Keratinocyte (primary cell): ENCODE data around the gene DDAH1. TPM values are rescaled to one million over a fixed set of nuclear protein-coding genes. Genes with fewer than 3 reads are reported as not detected.

Experiments
- DNase-seq: peaks from one replicate; pipeline ENCODE4 v3.0.0-alpha.2; 2011; ENCODE audit warnings: low read depth, missing footprints, low spot score
- FAIRE-seq: peaks from 2 replicates; lab custom pipeline; 2011; peaks lifted over from hg19 to GRCh38; lab: Jason Lieb, UNC
- H2AFZ ChIP-seq: 2 replicates; pipeline ENCODE4 v1.6.0; 2012; ENCODE audit warnings: low read length, control low read depth, inconsistent platforms; ENCODE audit not compliant: control insufficient read depth
- H3K27ac ChIP-seq: 2 replicates; pipeline ENCODE4 v1.5.1; 2011; ENCODE audit warnings: low read length; ENCODE audit not compliant: control insufficient read depth, insufficient read depth
- H3K27me3 ChIP-seq: 3 replicates; pipeline ENCODE4 v1.6.0; 2011; ENCODE audit warnings: low read length; ENCODE audit not compliant: control insufficient read depth, insufficient read depth; ENCODE audit errors: extremely low read depth
- H3K36me3 ChIP-seq, 2 experiments: 2 replicates in 1 of 2; 3 replicates in 1 of 2; pipeline ENCODE4 v1.5.1; 2011; ENCODE audit warnings: low read length in 2 of 2, mild to moderate bottlenecking in 1 of 2; ENCODE audit not compliant: control insufficient read depth in 2 of 2, insufficient read depth in 2 of 2; ENCODE audit errors: extremely low read depth in 1 of 2
- H3K4me1 ChIP-seq: 3 replicates; pipeline ENCODE4 v1.5.1; 2011; ENCODE audit warnings: low read length; ENCODE audit not compliant: control insufficient read depth, insufficient read depth; ENCODE audit errors: extremely low read depth
- H3K4me2 ChIP-seq: 3 replicates; pipeline ENCODE4 v1.6.0; 2011; ENCODE audit warnings: low read depth, low read length; ENCODE audit not compliant: control insufficient read depth, insufficient read depth; ENCODE audit errors: extremely low read depth
- H3K4me3 ChIP-seq, 3 experiments: fragments of 200-600 bp in 1 of 3; sonication (generic) in 1 of 3; 2 replicates in 2 of 3; 3 replicates in 1 of 3; pipeline ENCODE4 v1.5.1; 2011 to 2016; ENCODE audit warnings: low read length in 3 of 3, mild to moderate bottlenecking in 3 of 3, control low read depth in 2 of 3, inconsistent platforms in 1 of 3, low read depth in 1 of 3, mixed read lengths in 1 of 3, mixed run types in 1 of 3, moderate library complexity in 1 of 3; ENCODE audit not compliant: control insufficient read depth in 2 of 3, insufficient read depth in 2 of 3; ENCODE audit errors: extremely low read depth in 1 of 3
- H3K79me2 ChIP-seq: 2 replicates; pipeline ENCODE4 v1.6.0; 2012; ENCODE audit warnings: low read length; ENCODE audit not compliant: control insufficient read depth, insufficient read depth
- H3K9ac ChIP-seq: 3 replicates; pipeline ENCODE4 v1.6.0; 2011; ENCODE audit warnings: low read length; ENCODE audit not compliant: control insufficient read depth, insufficient read depth; ENCODE audit errors: extremely low read depth
- H3K9me1 ChIP-seq: 3 replicates; pipeline ENCODE4 v1.6.0; 2011; ENCODE audit warnings: low read length; ENCODE audit not compliant: control insufficient read depth, insufficient read depth; ENCODE audit errors: extremely low read depth
- H3K9me3 ChIP-seq: 2 replicates; pipeline ENCODE4 v1.5.1; 2012; ENCODE audit warnings: low read depth, low read length; ENCODE audit not compliant: control insufficient read depth
- H4K20me1 ChIP-seq: 3 replicates; pipeline ENCODE4 v1.6.0; 2011; ENCODE audit warnings: low read length; ENCODE audit not compliant: control insufficient read depth, insufficient read depth; ENCODE audit errors: extremely low read depth
- EZH2 ChIP-seq: IDR thresholded peaks from one replicate; pipeline ENCODE4 v1.6.1; 2012; ENCODE audit warnings: inconsistent platforms, mild to moderate bottlenecking, low read length, moderate library complexity
- dilution Hi-C: fragments of 300-500 bp; cut with MboI; formaldehyde crosslinking; loops from one replicate; pipeline ENCODE4 v1.7.0; 2020; ENCODE audit warnings: low sequenced_read_pairs; ENCODE audit not compliant: extremely low pct_ligation_motif_present
- polyA plus RNA-seq, 5 experiments: library from polyadenylated mRNA; depleted of rRNA in 3 of 5; stranded (reverse) in 3 of 5; stranded (forward) in 1 of 5; unstranded in 1 of 5; fragments of >200 nt; gene quantifications; 1 replicate in 1 of 5; 2 replicates in 3 of 5; 3 replicates in 1 of 5; pipeline versions ENCODE4 v1.2.1 to v1.2.3, GENCODE V29; 2011 to 2012; ENCODE audit warnings: missing spikeins in 2 of 5, low read depth in 1 of 5, low replicate concordance in 1 of 5
- TF ChIP-seq, protein P1 (sequence below), 3 experiments: IDR thresholded peaks in 1 of 3; conservative IDR thresholded peaks in 1 of 3; optimal IDR thresholded peaks in 1 of 3; 2 replicates in 2 of 3; 3 replicates in 1 of 3; pipeline versions ENCODE3 to v1.5.1; 2011; ENCODE audit warnings: low read length in 3 of 3, mild to moderate bottlenecking in 3 of 3, moderate library complexity in 2 of 3, control low read depth in 1 of 3, inconsistent platforms in 1 of 3; ENCODE audit not compliant: insufficient read depth in 2 of 3; ENCODE audit errors: extremely low read depth in 1 of 3

The DDAH1 gene
- polyA plus RNA-seq, 1 donor (not counting 4 experiments of a cell fraction or from before 2014, with no cell fraction given), result 5.8 TPM

DNA sequence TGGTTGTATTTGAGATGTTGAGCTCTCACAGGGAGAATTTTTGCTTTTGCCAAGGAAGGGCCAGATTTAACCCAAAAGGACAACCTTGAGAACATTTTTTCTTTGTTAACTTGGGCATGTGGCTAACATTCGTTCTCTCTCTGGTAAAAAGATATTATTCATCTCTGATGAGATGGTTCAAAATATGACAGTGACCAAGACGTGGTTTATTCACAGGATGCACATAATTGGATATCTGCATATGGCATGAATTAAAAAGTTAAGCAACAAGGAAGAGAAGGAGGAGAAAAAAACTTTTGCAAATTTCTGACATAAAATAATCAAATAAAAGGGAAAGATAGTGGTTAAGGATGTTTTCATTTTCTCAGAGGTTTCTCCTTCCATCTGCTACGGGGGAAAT lies 145.5 kb downstream of the DDAH1 start:
- H3K4me1 ChIP-seq, result peaks cover 75% of the 10 kb centered on the region
- H3K79me2 ChIP-seq, result no peaks in the 10 kb centered on the region
- H3K9me1 ChIP-seq, result no peaks in the 10 kb centered on the region
- no peak for DNase-seq
- H3K27ac ChIP-seq, result peak overlapping the region; percentile 90
- H3K4me2 ChIP-seq, result peak overlapping the region; percentile 86
- no peaks in the 10 kb centered on the region for H3K36me3 ChIP-seq
- H3K9ac ChIP-seq, result no peak overlapping the region
- dilution Hi-C loops, result no loop called here
- H2AFZ ChIP-seq, result no peak overlapping the region
- TF ChIP-seq EZH2, result no peak
- TF ChIP-seq, protein P1, sequence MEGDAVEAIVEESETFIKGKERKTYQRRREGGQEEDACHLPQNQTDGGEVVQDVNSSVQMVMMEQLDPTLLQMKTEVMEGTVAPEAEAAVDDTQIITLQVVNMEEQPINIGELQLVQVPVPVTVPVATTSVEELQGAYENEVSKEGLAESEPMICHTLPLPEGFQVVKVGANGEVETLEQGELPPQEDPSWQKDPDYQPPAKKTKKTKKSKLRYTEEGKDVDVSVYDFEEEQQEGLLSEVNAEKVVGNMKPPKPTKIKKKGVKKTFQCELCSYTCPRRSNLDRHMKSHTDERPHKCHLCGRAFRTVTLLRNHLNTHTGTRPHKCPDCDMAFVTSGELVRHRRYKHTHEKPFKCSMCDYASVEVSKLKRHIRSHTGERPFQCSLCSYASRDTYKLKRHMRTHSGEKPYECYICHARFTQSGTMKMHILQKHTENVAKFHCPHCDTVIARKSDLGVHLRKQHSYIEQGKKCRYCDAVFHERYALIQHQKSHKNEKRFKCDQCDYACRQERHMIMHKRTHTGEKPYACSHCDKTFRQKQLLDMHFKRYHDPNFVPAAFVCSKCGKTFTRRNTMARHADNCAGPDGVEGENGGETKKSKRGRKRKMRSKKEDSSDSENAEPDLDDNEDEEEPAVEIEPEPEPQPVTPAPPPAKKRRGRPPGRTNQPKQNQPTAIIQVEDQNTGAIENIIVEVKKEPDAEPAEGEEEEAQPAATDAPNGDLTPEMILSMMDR (optimal IDR thresholded peaks at IDR 0.05 in 1 of 3, IDR thresholded peaks at IDR 0.05 in 1 of 3, conservative IDR thresholded peaks at IDR 0.05 in 1 of 3; ENCODE audit: extremely low read depth in 1 of 3, insufficient read depth in 2 of 3, low read length in 3 of 3), result no peak
- H3K9me3 ChIP-seq, result no peaks in the 10 kb centered on the region
- no peaks in the 10 kb centered on the region for H3K27me3 ChIP-seq
- no peaks in the 10 kb centered on the region for H4K20me1 ChIP-seq
- H3K4me3 ChIP-seq, result no peak overlapping the region
- no peak for FAIRE-seq

DNA sequence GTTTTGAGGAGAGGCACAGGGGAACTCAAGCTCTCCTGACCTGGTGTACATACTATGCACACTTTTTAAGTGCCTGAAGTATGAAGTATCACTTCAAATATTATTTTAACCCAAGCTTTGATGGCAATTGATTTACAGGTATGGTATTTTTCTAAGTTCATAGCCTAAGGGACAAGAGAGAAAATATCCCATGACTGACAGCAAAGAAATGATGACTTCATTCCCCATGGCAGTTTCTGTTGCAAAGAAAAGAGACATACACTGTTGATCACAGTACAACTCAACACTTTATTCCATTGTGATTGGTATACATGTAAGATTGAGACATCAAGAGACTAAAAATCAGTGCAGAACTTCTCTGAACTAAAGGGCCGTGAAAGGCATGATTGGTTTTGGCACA lies 146.7 kb downstream of the DDAH1 start:
- Histone ChIP-seq H2AFZ (no peak overlapping the region), H3K9ac (no peak overlapping the region), H3K4me1 (peaks cover 87% of the 10 kb centered on the region), H3K27ac (no peak overlapping the region), H3K9me1 (no peaks in the 10 kb centered on the region), H3K79me2 (no peaks in the 10 kb centered on the region), H3K27me3 (no peaks in the 10 kb centered on the region), H3K4me2 (no peak overlapping the region), H3K9me3 (no peaks in the 10 kb centered on the region), H3K36me3 (no peaks in the 10 kb centered on the region), H4K20me1 (no peaks in the 10 kb centered on the region), H3K4me3 (no peak overlapping the region)
- no peak for TF ChIP-seq EZH2
- TF ChIP-seq, protein P1 (optimal IDR thresholded peaks at IDR 0.05 in 1 of 3, IDR thresholded peaks at IDR 0.05 in 1 of 3, conservative IDR thresholded peaks at IDR 0.05 in 1 of 3; ENCODE audit: extremely low read depth in 1 of 3, insufficient read depth in 2 of 3, low read length in 3 of 3), result no peak
- FAIRE-seq (peak; percentile 75), DNase-seq (no peak)
- dilution Hi-C loops, result no loop called here
